Neural cell (in vitro differentiated cells): ENCODE data around the gene PCDH9. TPM values are rescaled to one million over a fixed set of nuclear protein-coding genes. Genes with fewer than 3 reads are reported as not detected.

Experiments used
- H2AFZ ChIP-seq: fragments of 200-600, 300-800 bp; sonication (generic), shearing (Covaris generic); 2 replicates; pipeline ENCODE4 v1.6.0; 2014; ENCODE audit warnings: low read depth, mild to moderate bottlenecking, antibody characterized with exemption, low read length, moderate library complexity
- H3F3A ChIP-seq: fragments of 200-600 bp; shearing (Covaris generic); 2 replicates; pipeline ENCODE4 v1.6.1; 2016; ENCODE audit warnings: mild to moderate bottlenecking, moderate library complexity, mixed read lengths, antibody characterized with exemption, low read length; ENCODE audit not compliant: insufficient read depth, poor library complexity, severe bottlenecking
- H3K27ac ChIP-seq: fragments of 200-600, 300-800 bp; sonication (generic), shearing (Covaris generic); 2 replicates; pipeline ENCODE4 v1.5.1; 2014; ENCODE audit warnings: mild to moderate bottlenecking, low read length, moderate library complexity
- H3K27me3 ChIP-seq: fragments of 300-800, 200-600 bp; sonication (generic), shearing (Covaris generic); 2 replicates; pipeline ENCODE4 v1.6.0; 2014; ENCODE audit warnings: mild to moderate bottlenecking, low read depth, low read length, moderate library complexity; ENCODE audit not compliant: insufficient read depth
- H3K36me3 ChIP-seq: fragments of 300-800, 200-600 bp; sonication (generic), shearing (Covaris generic); 2 replicates; pipeline ENCODE4 v1.5.1; 2014; ENCODE audit warnings: mild to moderate bottlenecking, antibody characterized with exemption, low read length, moderate library complexity; ENCODE audit not compliant: insufficient read depth
- H3K4me2 ChIP-seq: fragments of 300-800, 200-600 bp; sonication (generic), shearing (Covaris generic); 2 replicates; pipeline ENCODE4 v1.6.0; 2014; ENCODE audit warnings: mild to moderate bottlenecking, low read length
- H3K4me3 ChIP-seq: fragments of 300-800, 200-600 bp; sonication (generic), shearing (Covaris generic); 2 replicates; pipeline ENCODE4 v1.5.1; 2014; ENCODE audit warnings: mild to moderate bottlenecking, low read length, moderate library complexity
- H3K79me2 ChIP-seq: fragments of 200-600 bp; shearing (Covaris generic); replicated peaks from 2 replicates; pipeline ENCODE4 v1.6.0; 2014; ENCODE audit warnings: mild to moderate bottlenecking, low read length, moderate library complexity; ENCODE audit not compliant: insufficient read depth
- H3K9ac ChIP-seq: fragments of 300-800, 200-600 bp; sonication (generic), shearing (Covaris generic); 2 replicates; pipeline ENCODE4 v1.6.1; 2016; ENCODE audit warnings: mild to moderate bottlenecking, low read length, mixed read lengths
- H3K9me2 ChIP-seq: fragments of 200-600 bp; shearing (Covaris generic); 2 replicates; pipeline ENCODE4 v1.6.1; 2016; ENCODE audit warnings: mild to moderate bottlenecking, low read length, mixed read lengths; ENCODE audit not compliant: insufficient read depth
- H3K9me3 ChIP-seq: fragments of 200-600, 300-800 bp; sonication (generic), shearing (Covaris generic); 2 replicates; pipeline ENCODE4 v1.6.1; 2016; ENCODE audit warnings: mild to moderate bottlenecking, mixed run types, low read length, moderate library complexity, mixed read lengths
- H4K20me1 ChIP-seq: fragments of 200-600 bp; shearing (Covaris generic); 2 replicates; pipeline ENCODE4 v1.6.1; 2016; ENCODE audit warnings: mild to moderate bottlenecking, mixed run types; ENCODE audit not compliant: insufficient read depth
- CTCF ChIP-seq: fragments of 450-650 bp; IDR thresholded peaks from 2 replicates; pipeline ENCODE4 v1.5.1; 2014; ENCODE audit warnings: antibody characterized with exemption, mild to moderate bottlenecking, moderate library complexity; ENCODE audit not compliant: poor library complexity, severe bottlenecking
- EP300 ChIP-seq: fragments of 450-650 bp; conservative IDR thresholded peaks from 2 replicates; pipeline ENCODE4 v1.6.1; 2014; ENCODE audit warnings: antibody characterized with exemption, mild to moderate bottlenecking, moderate library complexity; ENCODE audit not compliant: poor library complexity, severe bottlenecking
- EZH2 ChIP-seq: fragments of 200-600, 300-800 bp; shearing (Covaris generic), sonication (generic); IDR thresholded peaks from 2 replicates; pipeline ENCODE4 v1.6.1; 2014; ENCODE audit warnings: antibody characterized with exemption, low read length, borderline replicate concordance, mild to moderate bottlenecking; ENCODE audit not compliant: insufficient read depth, poor library complexity, severe bottlenecking
- MXI1 ChIP-seq: fragments of 450-650 bp; conservative IDR thresholded peaks from 2 replicates; pipeline ENCODE4 v1.6.1; 2014; ENCODE audit warnings: antibody characterized with exemption, mild to moderate bottlenecking; ENCODE audit not compliant: poor library complexity, severe bottlenecking
- POLR2AphosphoS5 ChIP-seq: IDR thresholded peaks from 2 replicates; pipeline ENCODE4 v1.6.1; 2012
- RAD21 ChIP-seq: fragments of 450-650 bp; conservative IDR thresholded peaks from 2 replicates; pipeline ENCODE4 v1.6.1; 2014; ENCODE audit warnings: antibody characterized with exemption, mild to moderate bottlenecking, moderate library complexity
- REST ChIP-seq: IDR thresholded peaks from 2 replicates; pipeline ENCODE4 v1.6.1; 2012; ENCODE audit warnings: borderline replicate concordance
- SMC3 ChIP-seq: fragments of 450-650 bp; conservative IDR thresholded peaks from 2 replicates; pipeline ENCODE4 v1.6.1; 2014; ENCODE audit warnings: antibody characterized with exemption, mild to moderate bottlenecking, moderate library complexity; ENCODE audit not compliant: poor library complexity
- TAF1 ChIP-seq: IDR thresholded peaks from 2 replicates; pipeline ENCODE4 v1.6.1; 2012; ENCODE audit warnings: low read depth
- polyA plus RNA-seq: library from polyadenylated mRNA; depleted of rRNA; stranded (reverse); fragments of >200 nt; gene quantifications from 2 replicates; pipeline ENCODE4 v1.2.3, GENCODE V29; 2014

Gene PCDH9
- polyA plus RNA-seq, 1 donor from 2014 or later, result 4.6 TPM

DNA sequence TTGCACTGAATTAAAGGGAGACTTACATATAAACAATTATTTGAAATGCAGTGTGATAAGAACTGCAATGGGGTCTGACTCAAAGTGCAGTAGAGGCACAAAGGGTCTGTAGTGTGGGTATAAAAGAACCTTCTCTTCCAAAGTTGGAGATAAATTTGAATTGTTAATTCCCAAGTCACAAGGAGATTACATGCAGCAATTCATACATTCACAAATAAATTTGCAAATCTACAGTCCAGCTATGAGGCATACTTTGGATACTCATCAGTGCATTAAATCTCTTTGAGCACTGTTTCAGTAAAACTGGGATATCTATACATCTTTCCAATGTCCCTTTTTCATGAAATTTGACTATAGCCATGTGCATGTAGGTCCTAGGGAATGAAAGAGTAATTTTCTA, 799.4 kb downstream of the PCDH9 start:
- Histone ChIP-seq H3F3A (no peaks in the 10 kb centered on the region), H3K27me3 (no peaks in the 10 kb centered on the region), H3K9ac (no peak overlapping the region), H3K9me3 (no peaks in the 10 kb centered on the region), H4K20me1 (no peaks in the 10 kb centered on the region), H3K36me3 (no peaks in the 10 kb centered on the region), H3K27ac (no peak overlapping the region), H3K79me2 (no peaks in the 10 kb centered on the region), H3K4me2 (no peak overlapping the region), H3K4me3 (no peak overlapping the region), H2AFZ (no peak overlapping the region), H3K9me2 (no peaks in the 10 kb centered on the region)
- TF ChIP-seq CTCF, result no peak
- no peak for TF ChIP-seq SMC3
- no peak for TF ChIP-seq MXI1
- TF ChIP-seq TAF1, result no peak

DNA sequence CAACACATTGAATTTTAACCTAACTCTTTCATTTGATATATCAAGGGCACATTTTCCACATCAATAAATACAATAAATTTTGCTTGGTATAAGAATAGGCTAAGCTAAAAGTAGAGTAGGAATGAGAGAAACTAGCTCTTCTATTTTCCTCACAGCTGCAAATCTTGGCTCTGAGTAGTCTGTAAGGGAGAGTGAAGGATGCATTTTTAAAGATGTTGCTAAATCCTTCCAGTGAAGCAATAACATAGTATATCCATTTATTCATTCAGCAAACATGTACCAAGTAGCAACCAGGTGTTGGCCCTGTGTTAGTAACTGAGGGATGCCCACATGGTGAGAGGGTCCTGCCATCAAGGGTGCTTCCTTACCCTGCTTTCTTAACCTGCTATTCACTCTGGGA, 799.9 kb downstream of the PCDH9 start:
- H3K9me3 ChIP-seq, result no peaks in the 10 kb centered on the region
- H3K27ac ChIP-seq, result no peak overlapping the region
- no peaks in the 10 kb centered on the region for H3K36me3 ChIP-seq
- no peaks in the 10 kb centered on the region for H3F3A ChIP-seq
- no peak overlapping the region for H3K9ac ChIP-seq
- H4K20me1 ChIP-seq, result no peaks in the 10 kb centered on the region
- no peaks in the 10 kb centered on the region for H3K79me2 ChIP-seq
- no peak overlapping the region for H3K4me3 ChIP-seq
- H3K27me3 ChIP-seq, result no peaks in the 10 kb centered on the region
- H3K9me2 ChIP-seq, result no peaks in the 10 kb centered on the region
- TF ChIP-seq CTCF (no peak), TAF1 (no peak), SMC3 (no peak), EP300 (no peak), MXI1 (no peak), EZH2 (no peak), REST (no peak), POLR2AphosphoS5 (no peak), RAD21 (no peak)
- no peak overlapping the region for H2AFZ ChIP-seq
- H3K4me2 ChIP-seq, result no peak overlapping the region
